ENCODE data around the gene JARID2.

GRCh38 chr6:15399641-15400470, 154.0 kb downstream of the JARID2 start:
- TF ChIP-seq CTCF (conservative IDR thresholded peaks at IDR 0.05 in 1 of 2, IDR thresholded peaks at IDR 0.05 in 1 of 2; ENCODE audit: extremely low read depth in 1 of 2, insufficient read depth in 1 of 2, low read depth in 1 of 2, low read length in 2 of 2), result no peak
- no peak for TF ChIP-seq EZH2 (IDR thresholded peaks at IDR 0.05; ENCODE audit: borderline replicate concordance, low read length)

All from mammary epithelial cell (primary cell).